HEK293 (cell line): ENCODE measurements around the gene PPP1R14C.

ENCODE experiments used
- CTCF ChIA-PET: fragments of 350-600 bp; formaldehyde crosslinking; extraction: SDS; loops from one replicate; lab custom pipeline; 2021; ENCODE audit warnings: antibody characterized with exemption; lab: Yijun Ruan, JAX
- POLR2A ChIA-PET: fragments of 300-600 bp; formaldehyde crosslinking; extraction: SDS; loops from one replicate; lab custom pipeline; 2020; ENCODE audit warnings: antibody characterized with exemption, inconsistent platforms; lab: Yijun Ruan, JAX
- H3K27ac ChIP-seq: fragments of 200-500 bp; sonication (Bioruptor generic); 2 replicates; pipeline ENCODE4 v1.5.1; 2014; ENCODE audit warnings: low read depth, low read length, control low read depth, inconsistent platforms; ENCODE audit errors: extremely low read depth
- H3K36me3 ChIP-seq, 2 experiments: fragments of 200-500 bp in 1 of 2; sonication (Bioruptor generic) in 1 of 2; 1 replicate in 1 of 2; 2 replicates in 1 of 2; pipeline ENCODE4 v1.5.1; 2014 to 2017; ENCODE audit warnings: inconsistent platforms in 2 of 2, low read length in 2 of 2; ENCODE audit not compliant: control insufficient read depth in 2 of 2, insufficient read depth in 1 of 2
- H3K4me1 ChIP-seq: fragments of 200-500 bp; sonication (Bioruptor generic); 2 replicates; pipeline ENCODE4 v1.5.1; 2014; ENCODE audit warnings: mild to moderate bottlenecking, low read length, inconsistent platforms; ENCODE audit not compliant: control insufficient read depth, insufficient read depth
- H3K4me3 ChIP-seq: 2 replicates; pipeline ENCODE4 v1.5.1; 2011; ENCODE audit warnings: low read depth, mild to moderate bottlenecking, control low read depth, low read length, moderate library complexity
- H3K9me3 ChIP-seq: fragments of 200-500 bp; sonication (Bioruptor generic); 2 replicates; pipeline ENCODE4 v1.5.1; 2014; ENCODE audit warnings: low read depth, low read length, inconsistent platforms; ENCODE audit not compliant: control insufficient read depth, insufficient read depth
- BCL11B ChIP-seq: fragments of 450-650 bp; formaldehyde crosslinking; IDR thresholded peaks from 2 replicates; pipeline ENCODE4 v1.5.1; 2016; ENCODE audit warnings: low read depth, missing biosample characterization, missing genetic modification characterization
- GLI2 ChIP-seq: fragments of 450-650 bp; formaldehyde crosslinking; IDR thresholded peaks from 2 replicates; pipeline ENCODE4; 2017; ENCODE audit warnings: missing biosample characterization, missing genetic modification characterization, low read depth, borderline replicate concordance
- GLIS2 ChIP-seq: fragments of 450-650 bp; formaldehyde crosslinking; IDR thresholded peaks from 2 replicates; pipeline ENCODE4 v1.5.1; 2016; ENCODE audit warnings: missing biosample characterization, missing genetic modification characterization
- KLF1 ChIP-seq: fragments of 450-650 bp; formaldehyde crosslinking; IDR thresholded peaks from 2 replicates; pipeline ENCODE4 v1.5.1; 2016; ENCODE audit warnings: missing biosample characterization, missing genetic modification characterization
- KLF9 ChIP-seq: fragments of 450-650 bp; formaldehyde crosslinking; IDR thresholded peaks from 2 replicates; pipeline ENCODE4 v1.5.1; 2016; ENCODE audit warnings: missing biosample characterization, missing genetic modification characterization, low read depth
- SCRT1 ChIP-seq: fragments of 450-650 bp; formaldehyde crosslinking; IDR thresholded peaks from 2 replicates; pipeline ENCODE4 v1.5.1; 2016; ENCODE audit warnings: missing biosample characterization, missing genetic modification characterization, borderline replicate concordance
- ZBTB20 ChIP-seq: fragments of 450-650 bp; formaldehyde crosslinking; IDR thresholded peaks from 2 replicates; pipeline ENCODE4 v1.5.1; 2016; ENCODE audit warnings: missing biosample characterization, missing genetic modification characterization
- ZFP3 ChIP-seq: fragments of 450-650 bp; formaldehyde crosslinking; IDR thresholded peaks from 2 replicates; pipeline ENCODE4 v1.5.1; 2016; ENCODE audit warnings: low read depth, missing biosample characterization, missing genetic modification characterization
- ZNF121 ChIP-seq: fragments of 450-650 bp; formaldehyde crosslinking; IDR thresholded peaks from 2 replicates; pipeline ENCODE4 v1.5.1; 2016; ENCODE audit warnings: missing biosample characterization, missing genetic modification characterization
- ZNF223 ChIP-seq: fragments of 450-650 bp; formaldehyde crosslinking; IDR thresholded peaks from 2 replicates; pipeline ENCODE4 v1.5.1; 2016; ENCODE audit warnings: missing biosample characterization, missing genetic modification characterization
- ZNF248 ChIP-seq: fragments of 450-650 bp; formaldehyde crosslinking; IDR thresholded peaks from 2 replicates; pipeline ENCODE4 v1.5.1; 2017; ENCODE audit warnings: missing biosample characterization, missing genetic modification characterization
- ZNF416 ChIP-seq: fragments of 450-650 bp; formaldehyde crosslinking; IDR thresholded peaks from 2 replicates; pipeline ENCODE4 v1.5.1; 2016; ENCODE audit warnings: missing biosample characterization, missing genetic modification characterization
- ZNF558 ChIP-seq: fragments of 450-650 bp; formaldehyde crosslinking; IDR thresholded peaks from 2 replicates; pipeline ENCODE4 v1.5.1; 2016; ENCODE audit warnings: missing biosample characterization, missing genetic modification characterization
- ZNF660 ChIP-seq: fragments of 450-650 bp; IDR thresholded peaks from 2 replicates; pipeline ENCODE4 v1.5.1; 2018; ENCODE audit warnings: missing biosample characterization, mild to moderate bottlenecking, missing genetic modification characterization
- ZNF837 ChIP-seq: fragments of 450-650 bp; formaldehyde crosslinking; IDR thresholded peaks from 2 replicates; pipeline ENCODE4 v1.5.1; 2016; ENCODE audit warnings: missing biosample characterization, missing genetic modification characterization
- ZSCAN16 ChIP-seq: fragments of 450-650 bp; formaldehyde crosslinking; IDR thresholded peaks from 2 replicates; pipeline ENCODE4 v1.5.1; 2016; ENCODE audit warnings: missing biosample characterization, missing genetic modification characterization
- TF ChIP-seq, protein P1 (sequence below): fragments of 450-650 bp; formaldehyde crosslinking; IDR thresholded peaks from 2 replicates; pipeline ENCODE4 v1.5.0; 2017; ENCODE audit warnings: missing biosample characterization, missing genetic modification characterization, borderline replicate concordance
- TF ChIP-seq, protein P2 (sequence below): fragments of 450-650 bp; formaldehyde crosslinking; IDR thresholded peaks from 2 replicates; pipeline ENCODE4; 2016; ENCODE audit warnings: missing biosample characterization, missing genetic modification characterization
- TF ChIP-seq, protein P3 (sequence below): fragments of 450-650 bp; formaldehyde crosslinking; conservative IDR thresholded peaks from 2 replicates; pipeline ENCODE4 v1.5.1; 2016; ENCODE audit warnings: low read depth, missing biosample characterization, missing genetic modification characterization
- TF ChIP-seq, protein P4 (sequence below): fragments of 450-650 bp; formaldehyde crosslinking; IDR thresholded peaks from 2 replicates; pipeline ENCODE4 v1.5.1; 2016; ENCODE audit warnings: missing biosample characterization, missing genetic modification characterization, low read depth
- TF ChIP-seq, protein P5 (sequence below): fragments of 450-650 bp; formaldehyde crosslinking; IDR thresholded peaks from 2 replicates; pipeline ENCODE4 v1.5.1; 2017; ENCODE audit warnings: missing biosample characterization, missing genetic modification characterization
- TF ChIP-seq, protein P6 (sequence below): fragments of 450-650 bp; IDR thresholded peaks from 2 replicates; pipeline ENCODE4 v1.5.1; 2018; ENCODE audit warnings: missing biosample characterization, missing genetic modification characterization

The PPP1R14C gene

DNA sequence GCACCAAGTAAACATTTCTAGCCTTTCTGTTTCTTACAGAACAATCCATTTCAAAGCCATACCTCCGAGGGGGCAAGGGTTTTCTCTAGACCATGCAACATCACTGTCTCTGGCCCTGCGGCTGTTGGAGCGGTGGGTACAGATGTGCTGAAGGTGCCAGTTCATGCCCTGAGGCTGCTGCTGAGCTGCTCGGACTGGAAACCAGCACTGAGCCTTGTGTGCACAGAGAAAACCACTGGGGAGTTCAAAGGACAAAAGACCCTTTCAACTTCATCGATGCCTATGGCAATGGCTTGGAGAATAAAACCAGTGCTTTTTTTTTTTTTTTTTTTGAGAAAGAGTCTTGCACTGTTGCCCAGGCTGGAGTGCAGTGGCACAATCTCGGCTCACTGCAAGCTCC, 132.6 kb downstream of the PPP1R14C start:
- no peak overlapping the region for H3K4me3 ChIP-seq
- no peaks in the 10 kb centered on the region for H3K36me3 ChIP-seq
- no peaks in the 10 kb centered on the region for H3K9me3 ChIP-seq
- TF ChIP-seq ZFP3 (tag by site-specific recombination) (no peak), ZNF121 (tag by site-specific recombination) (peak; percentile 42; the same call in 1 of the 2 replicates), BCL11B (tag by site-specific recombination) (no peak)
- no peak overlapping the region for H3K27ac ChIP-seq
- POLR2A ChIA-PET = no interaction called here
- no peaks in the 10 kb centered on the region for H3K4me1 ChIP-seq
- CTCF ChIA-PET = no interaction called here

DNA sequence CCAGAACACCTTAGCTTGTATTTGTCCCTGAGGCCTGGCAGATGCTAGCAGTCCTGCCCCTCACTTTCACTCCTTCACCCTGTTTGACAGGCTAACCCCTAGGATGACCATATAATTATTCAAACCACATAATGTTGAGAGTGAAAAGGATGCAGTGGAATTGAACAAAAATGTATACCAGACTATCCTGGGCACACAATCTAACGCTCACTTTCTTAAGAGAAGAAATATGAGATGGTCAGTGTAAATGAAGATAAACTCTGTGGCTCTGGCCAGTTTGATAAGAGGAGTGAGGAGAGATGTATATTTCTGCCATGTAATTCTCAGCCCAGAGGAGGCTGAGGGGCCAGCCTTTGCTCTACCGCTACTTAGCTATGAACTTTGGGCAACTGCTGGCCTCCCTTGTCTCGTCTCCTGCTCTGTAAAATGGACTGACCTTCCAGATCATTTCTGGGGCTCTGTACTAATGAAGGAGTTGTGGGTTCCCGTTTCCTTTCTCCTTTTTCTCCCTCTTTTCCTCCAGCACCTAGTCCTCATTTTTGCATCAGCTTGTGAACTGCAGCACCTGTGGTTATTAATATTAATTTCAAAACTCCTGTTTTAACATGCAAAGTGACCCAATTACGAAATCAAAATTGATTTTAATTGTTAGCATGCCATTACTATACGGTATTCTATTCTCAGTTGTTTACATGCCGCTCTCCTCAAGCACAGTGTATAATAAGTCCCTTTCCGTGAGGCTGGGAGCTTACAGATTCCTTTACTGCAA, 133.5 kb downstream of the PPP1R14C start:
- H3K9me3 ChIP-seq = no peaks in the 10 kb centered on the region
- POLR2A ChIA-PET = no interaction called here
- H3K4me1 ChIP-seq = no peaks in the 10 kb centered on the region
- no peaks in the 10 kb centered on the region for H3K36me3 ChIP-seq
- no peak overlapping the region for H3K27ac ChIP-seq
- H3K4me3 ChIP-seq = no peak overlapping the region
- CTCF ChIA-PET = interaction anchor here (0.9 to 1.3 kb wide), 2 partner anchors 196 to 203 kb away, joined by 5 read pairs; no protein-coding TSS in a partner anchor
- TF ChIP-seq KLF1 (tag by site-specific recombination) = no peak
- TF ChIP-seq GLI2 (tag by site-specific recombination) = no peak
- no peak for TF ChIP-seq SCRT1
- TF ChIP-seq ZNF837 (tag by site-specific recombination) = no peak
- TF ChIP-seq GLIS2 (tag by site-specific recombination) = no peak
- no peak for TF ChIP-seq ZNF416 (tag by site-specific recombination)
- TF ChIP-seq ZNF660 (tag by site-specific recombination) = no peak
- TF ChIP-seq ZNF248 (tag by site-specific recombination) = no peak
- TF ChIP-seq, protein P1, sequence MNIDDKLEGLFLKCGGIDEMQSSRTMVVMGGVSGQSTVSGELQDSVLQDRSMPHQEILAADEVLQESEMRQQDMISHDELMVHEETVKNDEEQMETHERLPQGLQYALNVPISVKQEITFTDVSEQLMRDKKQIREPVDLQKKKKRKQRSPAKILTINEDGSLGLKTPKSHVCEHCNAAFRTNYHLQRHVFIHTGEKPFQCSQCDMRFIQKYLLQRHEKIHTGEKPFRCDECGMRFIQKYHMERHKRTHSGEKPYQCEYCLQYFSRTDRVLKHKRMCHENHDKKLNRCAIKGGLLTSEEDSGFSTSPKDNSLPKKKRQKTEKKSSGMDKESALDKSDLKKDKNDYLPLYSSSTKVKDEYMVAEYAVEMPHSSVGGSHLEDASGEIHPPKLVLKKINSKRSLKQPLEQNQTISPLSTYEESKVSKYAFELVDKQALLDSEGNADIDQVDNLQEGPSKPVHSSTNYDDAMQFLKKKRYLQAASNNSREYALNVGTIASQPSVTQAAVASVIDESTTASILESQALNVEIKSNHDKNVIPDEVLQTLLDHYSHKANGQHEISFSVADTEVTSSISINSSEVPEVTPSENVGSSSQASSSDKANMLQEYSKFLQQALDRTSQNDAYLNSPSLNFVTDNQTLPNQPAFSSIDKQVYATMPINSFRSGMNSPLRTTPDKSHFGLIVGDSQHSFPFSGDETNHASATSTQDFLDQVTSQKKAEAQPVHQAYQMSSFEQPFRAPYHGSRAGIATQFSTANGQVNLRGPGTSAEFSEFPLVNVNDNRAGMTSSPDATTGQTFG (tag by site-specific recombination) = no peak
- TF ChIP-seq ZBTB20 (tag by site-specific recombination) = no peak
- TF ChIP-seq, protein P2, sequence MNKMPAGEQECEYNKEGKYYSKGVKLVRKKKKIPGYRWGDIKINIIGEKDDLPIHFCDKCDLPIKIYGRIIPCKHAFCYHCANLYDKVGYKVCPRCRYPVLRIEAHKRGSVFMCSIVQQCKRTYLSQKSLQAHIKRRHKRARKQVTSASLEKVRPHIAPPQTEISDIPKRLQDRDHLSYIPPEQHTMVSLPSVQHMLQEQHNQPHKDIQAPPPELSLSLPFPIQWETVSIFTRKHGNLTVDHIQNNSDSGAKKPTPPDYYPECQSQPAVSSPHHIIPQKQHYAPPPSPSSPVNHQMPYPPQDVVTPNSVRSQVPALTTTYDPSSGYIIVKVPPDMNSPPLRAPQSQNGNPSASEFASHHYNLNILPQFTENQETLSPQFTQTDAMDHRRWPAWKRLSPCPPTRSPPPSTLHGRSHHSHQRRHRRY = no peak
- TF ChIP-seq, protein P3, sequence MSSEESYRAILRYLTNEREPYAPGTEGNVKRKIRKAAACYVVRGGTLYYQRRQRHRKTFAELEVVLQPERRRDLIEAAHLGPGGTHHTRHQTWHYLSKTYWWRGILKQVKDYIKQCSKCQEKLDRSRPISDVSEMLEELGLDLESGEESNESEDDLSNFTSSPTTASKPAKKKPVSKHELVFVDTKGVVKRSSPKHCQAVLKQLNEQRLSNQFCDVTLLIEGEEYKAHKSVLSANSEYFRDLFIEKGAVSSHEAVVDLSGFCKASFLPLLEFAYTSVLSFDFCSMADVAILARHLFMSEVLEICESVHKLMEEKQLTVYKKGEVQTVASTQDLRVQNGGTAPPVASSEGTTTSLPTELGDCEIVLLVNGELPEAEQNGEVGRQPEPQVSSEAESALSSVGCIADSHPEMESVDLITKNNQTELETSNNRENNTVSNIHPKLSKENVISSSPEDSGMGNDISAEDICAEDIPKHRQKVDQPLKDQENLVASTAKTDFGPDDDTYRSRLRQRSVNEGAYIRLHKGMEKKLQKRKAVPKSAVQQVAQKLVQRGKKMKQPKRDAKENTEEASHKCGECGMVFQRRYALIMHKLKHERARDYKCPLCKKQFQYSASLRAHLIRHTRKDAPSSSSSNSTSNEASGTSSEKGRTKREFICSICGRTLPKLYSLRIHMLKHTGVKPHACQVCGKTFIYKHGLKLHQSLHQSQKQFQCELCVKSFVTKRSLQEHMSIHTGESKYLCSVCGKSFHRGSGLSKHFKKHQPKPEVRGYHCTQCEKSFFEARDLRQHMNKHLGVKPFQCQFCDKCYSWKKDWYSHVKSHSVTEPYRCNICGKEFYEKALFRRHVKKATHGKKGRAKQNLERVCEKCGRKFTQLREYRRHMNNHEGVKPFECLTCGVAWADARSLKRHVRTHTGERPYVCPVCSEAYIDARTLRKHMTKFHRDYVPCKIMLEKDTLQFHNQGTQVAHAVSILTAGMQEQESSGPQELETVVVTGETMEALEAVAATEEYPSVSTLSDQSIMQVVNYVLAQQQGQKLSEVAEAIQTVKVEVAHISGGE = no peak
- TF ChIP-seq, protein P4, sequence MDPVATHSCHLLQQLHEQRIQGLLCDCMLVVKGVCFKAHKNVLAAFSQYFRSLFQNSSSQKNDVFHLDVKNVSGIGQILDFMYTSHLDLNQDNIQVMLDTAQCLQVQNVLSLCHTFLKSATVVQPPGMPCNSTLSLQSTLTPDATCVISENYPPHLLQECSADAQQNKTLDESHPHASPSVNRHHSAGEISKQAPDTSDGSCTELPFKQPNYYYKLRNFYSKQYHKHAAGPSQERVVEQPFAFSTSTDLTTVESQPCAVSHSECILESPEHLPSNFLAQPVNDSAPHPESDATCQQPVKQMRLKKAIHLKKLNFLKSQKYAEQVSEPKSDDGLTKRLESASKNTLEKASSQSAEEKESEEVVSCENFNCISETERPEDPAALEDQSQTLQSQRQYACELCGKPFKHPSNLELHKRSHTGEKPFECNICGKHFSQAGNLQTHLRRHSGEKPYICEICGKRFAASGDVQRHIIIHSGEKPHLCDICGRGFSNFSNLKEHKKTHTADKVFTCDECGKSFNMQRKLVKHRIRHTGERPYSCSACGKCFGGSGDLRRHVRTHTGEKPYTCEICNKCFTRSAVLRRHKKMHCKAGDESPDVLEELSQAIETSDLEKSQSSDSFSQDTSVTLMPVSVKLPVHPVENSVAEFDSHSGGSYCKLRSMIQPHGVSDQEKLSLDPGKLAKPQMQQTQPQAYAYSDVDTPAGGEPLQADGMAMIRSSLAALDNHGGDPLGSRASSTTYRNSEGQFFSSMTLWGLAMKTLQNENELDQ (tag by site-specific recombination) = no peak
- TF ChIP-seq, protein P5, sequence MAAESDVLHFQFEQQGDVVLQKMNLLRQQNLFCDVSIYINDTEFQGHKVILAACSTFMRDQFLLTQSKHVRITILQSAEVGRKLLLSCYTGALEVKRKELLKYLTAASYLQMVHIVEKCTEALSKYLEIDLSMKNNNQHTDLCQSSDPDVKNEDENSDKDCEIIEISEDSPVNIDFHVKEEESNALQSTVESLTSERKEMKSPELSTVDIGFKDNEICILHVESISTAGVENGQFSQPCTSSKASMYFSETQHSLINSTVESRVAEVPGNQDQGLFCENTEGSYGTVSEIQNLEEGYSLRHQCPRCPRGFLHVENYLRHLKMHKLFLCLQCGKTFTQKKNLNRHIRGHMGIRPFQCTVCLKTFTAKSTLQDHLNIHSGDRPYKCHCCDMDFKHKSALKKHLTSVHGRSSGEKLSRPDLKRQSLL (tag by site-specific recombination) = no peak
- TF ChIP-seq ZSCAN16 = no peak
- TF ChIP-seq ZNF223 (tag by site-specific recombination) = no peak
- TF ChIP-seq KLF9 (tag by site-specific recombination) = no peak
- TF ChIP-seq, protein P6, sequence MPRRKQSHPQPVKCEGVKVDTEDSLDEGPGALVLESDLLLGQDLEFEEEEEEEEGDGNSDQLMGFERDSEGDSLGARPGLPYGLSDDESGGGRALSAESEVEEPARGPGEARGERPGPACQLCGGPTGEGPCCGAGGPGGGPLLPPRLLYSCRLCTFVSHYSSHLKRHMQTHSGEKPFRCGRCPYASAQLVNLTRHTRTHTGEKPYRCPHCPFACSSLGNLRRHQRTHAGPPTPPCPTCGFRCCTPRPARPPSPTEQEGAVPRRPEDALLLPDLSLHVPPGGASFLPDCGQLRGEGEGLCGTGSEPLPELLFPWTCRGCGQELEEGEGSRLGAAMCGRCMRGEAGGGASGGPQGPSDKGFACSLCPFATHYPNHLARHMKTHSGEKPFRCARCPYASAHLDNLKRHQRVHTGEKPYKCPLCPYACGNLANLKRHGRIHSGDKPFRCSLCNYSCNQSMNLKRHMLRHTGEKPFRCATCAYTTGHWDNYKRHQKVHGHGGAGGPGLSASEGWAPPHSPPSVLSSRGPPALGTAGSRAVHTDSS (tag by site-specific recombination) = no peak
- TF ChIP-seq ZNF558 (tag by site-specific recombination) = no peak
